ENCODE data around the gene HSF4. TPM values are rescaled to one million over a fixed set of nuclear protein-coding genes. Genes with fewer than 3 reads are reported as not detected.

HSF4 gene
- total RNA-seq, 2 donors from 2014 or later = 15.3 to 157 TPM

GRCh38 chr16:67157106-67157748, 7.3 kb upstream of the HSF4 start:
- no peak for DNase-seq (ENCODE audit: low spot score)
- no peak for TF ChIP-seq CTCF (IDR thresholded peaks at IDR 0.05)
- H3K4me1 ChIP-seq = peaks cover 0 to 36% of the 10 kb centered on the region in 2 donors
- H3K27me3 ChIP-seq = no peaks in the 10 kb centered on the region
- no peaks in the 10 kb centered on the region for H3K9me3 ChIP-seq
- H3K36me3 ChIP-seq = no peaks in the 10 kb centered on the region
- no peak overlapping the region for H3K27ac ChIP-seq
- H3K4me3 ChIP-seq = no peak overlapping the region

GRCh38 chr16:67157892-67158635, 6.5 kb upstream of the HSF4 start:
- no peaks in the 10 kb centered on the region for H3K36me3 ChIP-seq
- DNase-seq (ENCODE audit: low spot score) = no peak
- H3K27ac ChIP-seq = no peak overlapping the region
- no peaks in the 10 kb centered on the region for H3K27me3 ChIP-seq
- H3K4me1 ChIP-seq = peaks cover 0 to 45% of the 10 kb centered on the region in 2 donors
- TF ChIP-seq CTCF (IDR thresholded peaks at IDR 0.05) = no peak
- no peaks in the 10 kb centered on the region for H3K9me3 ChIP-seq
- H3K4me3 ChIP-seq = no peak overlapping the region

GRCh38 chr16:67158637-67159600, 5.6 kb upstream of the HSF4 start:
- peaks cover 0 to 53% of the 10 kb centered on the region in 2 donors for H3K4me1 ChIP-seq
- DNase-seq (ENCODE audit: low spot score) = no peak

GRCh38 chr16:67161595-67162058, 2.9 kb upstream of the HSF4 start:
- Histone ChIP-seq H3K4me3 (peak overlapping the region in 1 of 2 donors; percentile 96), H3K36me3 (no peaks in the 10 kb centered on the region), H3K27me3 (no peaks in the 10 kb centered on the region), H3K9me3 (no peaks in the 10 kb centered on the region), H3K27ac (peak overlapping the region; percentile 79 to 90), H3K4me1 (peaks cover 0 to 62% of the 10 kb centered on the region in 2 donors)
- no peak for TF ChIP-seq CTCF (IDR thresholded peaks at IDR 0.05)
- no peak for DNase-seq (ENCODE audit: low spot score)

More at GRCh38 chr16:67158637-67159600, 5.6 kb upstream of the HSF4 start:
- no peaks in the 10 kb centered on the region for H3K9me3 ChIP-seq
- H3K4me3 ChIP-seq = peak overlapping the region; percentile 86 to 96
- TF ChIP-seq CTCF (IDR thresholded peaks at IDR 0.05) = no peak
- H3K27me3 ChIP-seq = no peaks in the 10 kb centered on the region
- H3K27ac ChIP-seq = peak overlapping the region; percentile 79 to 90
- no peaks in the 10 kb centered on the region for H3K36me3 ChIP-seq

GRCh38 chr16:67162506-67163163, 1.9 kb upstream of the HSF4 start:
- Histone ChIP-seq H3K9me3 (no peaks in the 10 kb centered on the region), H3K36me3 (no peaks in the 10 kb centered on the region), H3K27me3 (no peaks in the 10 kb centered on the region), H3K4me3 (peak overlapping the region in 1 of 2 donors; percentile 47), H3K4me1 (peaks cover 0 to 62% of the 10 kb centered on the region in 2 donors), H3K27ac (peak overlapping the region; percentile 69 to 80)
- TF ChIP-seq CTCF (IDR thresholded peaks at IDR 0.05) = no peak
- no peak for DNase-seq (ENCODE audit: low spot score)
